NB4 (cell line): Measurements from ENCODE around the gene FARSA.
"Not testable (repeated sequence)": the region's sequence is repeated elsewhere in the genome, so short reads cannot be mapped to it uniquely, and the experiment has no call there.

ENCODE experiments used
- DNase-seq: peaks from one replicate; pipeline ENCODE4 v3.0.0; 2010; ENCODE audit warnings: low read depth
- H3K4me3 ChIP-seq: one replicate; pipeline ENCODE4 v1.5.1; 2011; ENCODE audit warnings: mild to moderate bottlenecking, low read depth, low read length, moderate library complexity
- CTCF ChIP-seq: IDR thresholded peaks from one replicate; pipeline ENCODE4 v1.5.1; 2012; ENCODE audit warnings: low read depth, low read length
- MAX ChIP-seq: IDR thresholded peaks from 2 replicates; pipeline ENCODE4 v1.6.1; 2011; ENCODE audit warnings: low read depth, low read length
- MYC ChIP-seq: IDR thresholded peaks from 2 replicates; pipeline ENCODE4 v1.6.1; 2011; ENCODE audit warnings: low read depth, low read length
- POLR2A ChIP-seq: IDR thresholded peaks from 2 replicates; pipeline ENCODE4 v1.6.1; 2011; ENCODE audit warnings: mild to moderate bottlenecking; ENCODE audit not compliant: insufficient read length; ENCODE audit errors: extremely low read depth

Gene FARSA

GRCh38 chr19:12933287-12934072 is at the start of gene FARSA:
FARSA (minus strand) TSS chr19:12933711; CDS start chr19:12933696, 15 bp downstream.
- TF ChIP-seq MAX = peak; percentile 78
- peak; percentile 93 for TF ChIP-seq POLR2A
- no peak for TF ChIP-seq CTCF
- TF ChIP-seq MYC = peak; percentile 92
- peak; percentile 93 for DNase-seq
- H3K4me3 ChIP-seq = peak within 1 kb of the TSS; percentile 95

GRCh38 chr19:12983091-12983490 is 49.6 kb upstream of the FARSA start:
- DNase-seq = no peak
- no peak overlapping the region for H3K4me3 ChIP-seq
- TF ChIP-seq CTCF = no peak
- TF ChIP-seq POLR2A = no peak
- TF ChIP-seq MAX = no peak
- no peak for TF ChIP-seq MYC

- no peak for TF ChIP-seq MYC
- no peak for TF ChIP-seq MAX
- TF ChIP-seq CTCF = no peak
- TF ChIP-seq POLR2A = no peak
- DNase-seq = no peak
- no peak overlapping the region for H3K4me3 ChIP-seq
Observed at GRCh38 chr19:12982648-12983047, 49.1 kb upstream of the FARSA start.

- no peak overlapping the region for H3K4me3 ChIP-seq
- TF ChIP-seq POLR2A = no peak
- TF ChIP-seq CTCF = no peak
- DNase-seq = no peak
Observed at GRCh38 chr19:12979974-12980373, 46.5 kb upstream of the FARSA start.

- DNase-seq, H3K4me3 ChIP-seq: not testable (repeated sequence)
Observed at GRCh38 chr19:12976109-12976508, 42.6 kb upstream of the FARSA start.

GRCh38 chr19:12975221-12975741 is 41.8 kb upstream of the FARSA start:
- TF ChIP-seq CTCF (no peak), POLR2A (no peak), MAX (no peak), MYC (no peak)
- no peak for DNase-seq
- H3K4me3 ChIP-seq = no peak overlapping the region
